GM21528 (cell line): ENCODE measurements around the gene CD151.

Source experiments
- ATAC-seq: cut with Tn5 transposase; IDR thresholded peaks from one replicate; pipeline ENCODE4 v1.9.1; 2021; ENCODE audit warnings: mild to moderate bottlenecking, moderate library complexity; ENCODE audit not compliant: unreplicated experiment, low FRiP score

CD151 gene

DNA sequence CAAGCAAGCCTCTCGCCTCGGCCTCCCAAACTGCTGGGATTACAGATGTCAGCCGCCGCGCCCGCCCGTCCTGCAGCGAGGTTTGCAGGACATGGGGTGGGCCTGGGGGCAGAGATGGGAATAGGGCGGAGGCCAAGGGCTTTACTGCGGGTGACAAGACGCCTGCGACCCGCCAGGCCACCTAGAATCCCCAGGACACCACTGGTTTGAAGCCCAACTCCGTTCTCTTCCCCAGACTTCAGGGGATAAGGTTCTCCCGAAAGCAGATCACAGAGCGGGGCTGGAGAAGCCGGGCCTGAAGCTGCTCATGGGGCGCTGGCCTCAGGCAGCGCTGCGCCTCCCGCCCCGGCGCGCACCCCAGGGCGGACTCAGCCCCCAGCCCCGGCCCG lies 9.2 kb downstream of the CD151 start:
- ATAC-seq, result peak; percentile 30

DNA sequence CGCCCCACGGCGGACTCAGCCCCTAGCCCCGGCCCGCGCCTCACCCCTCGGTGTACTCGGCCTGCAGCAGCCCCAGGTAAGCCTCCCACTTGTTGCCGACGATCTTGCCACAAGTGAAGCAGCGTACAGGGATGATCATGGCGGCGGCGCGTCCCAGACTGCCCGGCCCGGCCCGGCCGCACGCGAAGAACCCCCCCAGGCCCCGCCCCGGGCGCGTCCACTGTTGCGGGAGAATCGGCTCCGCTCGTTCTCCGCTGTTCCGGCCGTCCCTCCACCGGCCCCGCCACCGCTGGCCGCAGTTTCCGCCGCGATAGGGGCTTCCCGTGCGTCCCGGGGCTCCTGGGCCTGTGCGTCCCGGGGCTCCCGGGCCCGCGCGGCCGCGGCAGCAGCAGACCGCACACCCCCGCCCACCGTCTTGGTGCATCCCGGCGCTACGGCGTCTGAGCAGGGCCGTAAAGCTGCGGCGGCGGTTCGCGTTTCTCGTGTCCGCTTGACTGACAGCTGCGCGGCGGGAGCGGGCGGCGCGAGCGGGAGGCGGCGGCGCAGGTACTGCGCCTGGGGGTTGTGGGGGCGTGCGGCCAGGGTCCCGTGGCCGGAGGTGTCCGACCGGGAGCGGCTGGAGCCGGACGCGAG lies 9.7 kb downstream of the CD151 start, which contains the start of the genes POLR2L and TSPAN4:
POLR2L (minus strand) TSS at position 160 of the 633 bp plus-strand sequence; CDS start at position 139, 21 bp downstream.
TSPAN4 (plus strand) TSS at position 483 of the 633 bp plus-strand sequence. CDS start 7,453 bp downstream, outside the sequence.
- ATAC-seq, result peak; percentile 57

DNA sequence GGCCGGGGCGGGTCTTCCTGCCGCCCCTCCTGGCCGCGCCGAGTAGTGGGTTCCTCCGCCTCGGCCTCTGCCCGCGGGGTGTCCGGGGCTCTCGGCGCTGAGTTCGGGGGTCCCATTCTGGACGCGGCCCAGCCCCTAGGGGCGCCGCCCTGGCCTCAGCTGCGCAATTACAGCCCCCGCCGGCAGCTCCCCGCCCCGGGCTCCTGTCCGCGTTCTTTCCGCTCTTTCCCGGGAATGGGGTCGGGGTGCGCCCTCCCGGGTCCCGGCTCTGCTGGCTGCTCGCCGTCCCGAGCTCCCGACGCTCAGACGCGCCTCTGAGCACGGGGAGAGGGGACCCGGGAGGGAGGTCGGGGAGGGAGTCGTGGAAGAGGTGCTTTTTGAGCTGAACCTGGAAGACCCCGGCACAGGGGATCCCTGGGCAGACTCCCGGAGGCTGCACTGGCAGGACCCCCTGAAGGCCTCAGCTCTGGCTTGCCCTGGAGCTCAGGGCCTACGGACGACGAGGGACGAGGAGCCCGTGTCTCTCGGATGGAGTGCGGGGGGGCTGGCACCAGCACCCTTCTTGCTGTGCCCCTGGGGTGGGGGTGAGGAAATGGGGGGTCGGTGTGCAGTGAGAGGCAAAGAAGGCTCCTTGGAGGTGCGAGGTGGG lies 10.5 kb downstream of the CD151 start:
- ATAC-seq, result peak; percentile 1

DNA sequence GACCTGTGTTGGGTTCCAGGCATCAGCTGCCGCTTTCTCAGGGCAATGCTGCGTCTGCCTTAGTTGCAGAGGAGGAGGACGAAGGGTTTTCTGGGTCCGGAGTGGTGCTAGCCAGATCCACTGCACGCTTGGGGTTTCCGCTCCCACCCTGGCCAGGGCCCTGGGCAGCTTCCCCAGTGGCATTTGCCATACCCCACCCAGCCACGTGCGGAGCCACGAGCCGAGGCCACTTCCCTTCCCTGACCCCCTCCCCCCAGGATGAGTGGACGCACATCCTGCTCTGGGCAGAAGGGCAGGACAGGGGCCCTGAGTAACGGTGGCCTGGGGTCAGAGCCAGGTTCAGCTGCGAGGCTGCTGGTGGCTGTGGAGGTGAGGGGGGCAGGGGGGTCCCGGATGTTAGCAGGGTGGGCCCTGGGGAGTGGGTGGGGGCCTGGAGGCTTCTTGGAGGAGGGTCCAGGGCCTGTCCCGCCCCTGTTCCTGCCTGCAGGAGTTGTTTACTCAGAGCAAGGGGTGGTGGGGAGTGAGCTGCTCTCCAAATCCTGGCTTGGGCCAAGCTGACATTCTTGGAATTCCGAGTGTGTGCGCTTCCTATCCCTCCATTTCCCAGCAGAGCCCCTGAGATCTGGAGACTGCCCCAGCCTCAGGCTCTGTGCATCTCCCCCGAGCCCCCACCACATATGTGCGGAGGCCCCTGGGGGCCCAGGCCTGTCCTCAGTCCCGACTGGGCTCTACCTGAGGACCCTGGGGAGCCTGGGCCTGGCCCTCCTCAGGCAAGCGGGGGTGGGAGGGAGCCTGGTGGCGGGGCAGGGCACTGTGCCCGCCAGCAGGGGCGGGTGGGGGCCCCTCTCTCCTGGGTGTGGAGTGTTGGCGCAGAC lies 11.3 kb downstream of the CD151 start:
- no peak for ATAC-seq

DNA sequence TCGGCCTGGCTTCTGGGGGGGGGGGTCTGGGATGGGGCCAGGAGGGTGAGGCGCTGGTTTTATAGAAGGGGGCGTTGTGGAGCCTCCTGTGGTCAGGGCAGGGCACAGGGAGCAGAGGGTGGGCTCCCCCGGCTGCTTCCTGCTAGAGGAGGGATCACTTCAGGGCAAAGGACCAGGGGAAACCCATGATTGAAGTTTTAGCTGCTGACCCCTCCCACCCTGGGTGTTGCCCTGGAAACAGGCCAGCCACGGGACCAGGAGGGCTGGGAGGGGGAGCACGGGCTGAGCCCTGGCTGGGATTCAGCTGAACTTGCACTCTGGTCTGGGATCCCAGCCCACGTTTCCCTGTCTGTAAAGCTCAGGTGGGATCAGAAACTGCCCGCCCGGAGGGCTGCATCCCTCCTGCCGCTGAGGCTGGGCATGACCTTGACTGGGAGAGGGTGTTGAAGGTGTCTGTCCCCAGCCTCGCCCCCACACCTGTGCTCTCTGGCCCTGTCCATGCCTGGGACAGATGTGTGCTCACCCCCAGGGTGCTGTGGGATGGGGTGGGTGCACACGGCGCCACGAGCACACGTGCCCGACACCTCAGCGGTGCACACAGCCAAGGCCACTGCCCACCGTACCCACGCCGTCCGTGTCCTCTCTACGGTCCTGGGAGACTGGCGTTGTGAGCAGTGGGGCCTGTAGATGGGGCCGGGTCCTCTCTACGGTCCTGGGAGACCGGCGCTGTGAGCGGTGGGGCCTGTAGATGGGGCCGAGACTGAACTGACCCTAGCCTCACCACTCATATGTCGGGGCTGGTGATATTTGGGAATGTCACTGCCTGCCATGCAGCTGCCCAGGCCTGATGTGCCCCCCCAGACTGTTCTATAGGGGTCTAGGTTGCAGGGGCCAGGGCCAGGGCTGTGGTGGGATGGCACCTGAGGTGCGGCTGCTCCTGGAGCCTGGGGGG lies 12.2 kb downstream of the CD151 start:
- ATAC-seq, result no peak

DNA sequence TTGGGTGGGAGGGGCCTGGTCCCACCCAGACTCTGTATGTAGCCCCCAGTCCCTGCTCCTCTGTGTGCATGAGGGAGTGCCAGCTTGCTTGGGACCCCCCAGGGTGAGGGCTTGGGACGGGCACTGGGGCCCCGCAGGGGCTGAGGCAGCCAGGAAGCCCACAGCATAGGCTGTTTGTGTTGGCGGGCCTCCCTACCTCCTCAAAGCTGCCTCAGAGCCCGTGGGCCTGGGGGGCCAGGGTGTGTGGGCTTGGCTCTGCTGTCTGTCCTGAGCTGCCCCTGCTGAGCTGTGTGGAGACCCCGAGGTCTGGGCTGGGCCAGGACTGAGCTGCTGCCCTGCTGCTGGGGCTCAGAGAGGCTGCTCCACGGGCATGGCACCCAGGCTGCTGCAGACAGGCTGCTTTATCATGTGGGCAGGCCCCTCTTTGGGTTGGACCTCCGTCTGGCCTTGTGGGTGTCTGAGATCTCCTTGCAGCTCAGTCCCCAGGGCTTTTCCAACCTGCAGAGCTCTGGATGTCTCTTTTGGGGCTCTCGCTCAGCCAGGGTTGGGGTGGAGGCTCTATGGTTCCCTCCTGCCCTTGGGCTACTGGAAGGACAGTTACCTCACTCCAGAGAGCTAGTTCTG lies 13.2 kb downstream of the CD151 start:
- no peak for ATAC-seq

DNA sequence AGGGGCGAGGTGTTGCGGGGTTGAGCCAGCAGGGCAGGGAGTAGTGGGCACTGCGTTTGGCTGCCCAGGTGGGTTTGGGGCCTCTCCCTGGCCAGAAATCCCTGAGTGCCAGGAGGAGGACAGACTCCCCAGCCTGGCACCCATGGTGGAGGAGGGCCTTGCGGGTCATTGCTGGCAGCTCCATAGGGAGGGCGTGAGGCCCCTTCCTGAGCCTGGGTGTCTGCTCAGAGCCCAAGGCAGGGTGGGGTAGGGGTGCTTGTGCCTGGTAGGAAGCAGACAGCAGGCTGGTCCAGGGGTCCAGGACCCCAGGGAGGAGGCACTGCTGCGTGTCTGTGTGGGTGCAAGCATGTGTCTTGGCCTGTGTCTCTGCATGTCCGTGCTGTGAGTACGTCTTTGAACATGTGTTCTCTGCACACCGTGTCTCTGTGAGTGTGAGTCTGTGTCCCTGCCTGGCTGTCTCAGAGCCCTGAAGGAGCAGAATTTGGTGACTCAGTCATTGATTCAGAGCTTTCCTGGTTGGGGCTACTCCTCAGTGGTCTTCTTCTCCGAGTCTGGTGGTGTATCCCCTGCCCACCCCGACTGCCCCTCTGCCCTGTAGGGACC lies 13.8 kb downstream of the CD151 start:
- no peak for ATAC-seq

DNA sequence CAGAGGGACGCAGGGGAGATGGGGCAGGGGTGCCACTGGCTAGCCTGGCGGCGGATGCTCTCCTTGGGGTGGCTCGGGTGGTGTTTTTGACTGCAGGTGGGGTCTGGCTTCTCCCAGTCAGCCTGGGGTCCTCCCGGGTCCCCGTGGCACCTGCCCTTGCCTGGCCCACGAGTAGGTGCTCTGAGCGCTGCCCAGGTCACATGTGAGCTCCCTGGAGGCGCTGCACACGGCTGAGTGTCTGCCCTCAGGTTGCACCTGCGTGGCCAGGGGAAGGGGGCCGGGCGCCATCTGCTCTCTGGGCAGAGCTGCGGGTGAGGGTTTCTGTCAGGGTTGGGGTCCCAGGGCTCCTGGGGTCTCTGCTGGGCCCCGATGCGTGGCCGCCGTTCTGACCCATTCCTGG lies 15.1 kb downstream of the CD151 start:
- no peak for ATAC-seq

DNA sequence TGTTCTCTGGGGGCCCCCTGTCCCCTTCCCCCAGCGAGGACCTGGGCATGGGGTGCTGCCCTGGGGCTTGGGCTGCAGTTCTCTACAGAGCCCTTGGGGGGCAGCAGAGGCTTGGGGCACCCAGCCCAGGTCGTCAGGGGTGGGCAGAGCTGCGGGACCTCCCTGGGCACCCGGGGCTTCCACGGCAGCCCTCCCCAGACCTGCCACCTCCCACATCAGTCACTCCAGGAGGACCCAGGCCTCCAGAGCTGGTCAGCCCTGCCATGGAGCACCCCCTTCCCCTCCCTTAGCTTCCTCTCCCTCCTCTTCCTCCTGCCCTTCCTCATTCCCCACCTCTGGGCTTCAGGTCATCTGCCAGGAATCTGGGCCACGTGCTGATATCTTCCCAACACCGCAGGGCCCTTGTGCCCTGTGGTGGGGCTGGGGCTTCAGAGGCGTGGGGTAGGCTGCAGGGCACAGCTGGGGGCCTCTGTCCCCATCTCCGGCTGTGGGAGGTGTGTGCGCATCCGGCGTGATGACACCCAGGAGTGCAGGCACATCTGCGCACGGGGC lies 15.7 kb downstream of the CD151 start:
- no peak for ATAC-seq

DNA sequence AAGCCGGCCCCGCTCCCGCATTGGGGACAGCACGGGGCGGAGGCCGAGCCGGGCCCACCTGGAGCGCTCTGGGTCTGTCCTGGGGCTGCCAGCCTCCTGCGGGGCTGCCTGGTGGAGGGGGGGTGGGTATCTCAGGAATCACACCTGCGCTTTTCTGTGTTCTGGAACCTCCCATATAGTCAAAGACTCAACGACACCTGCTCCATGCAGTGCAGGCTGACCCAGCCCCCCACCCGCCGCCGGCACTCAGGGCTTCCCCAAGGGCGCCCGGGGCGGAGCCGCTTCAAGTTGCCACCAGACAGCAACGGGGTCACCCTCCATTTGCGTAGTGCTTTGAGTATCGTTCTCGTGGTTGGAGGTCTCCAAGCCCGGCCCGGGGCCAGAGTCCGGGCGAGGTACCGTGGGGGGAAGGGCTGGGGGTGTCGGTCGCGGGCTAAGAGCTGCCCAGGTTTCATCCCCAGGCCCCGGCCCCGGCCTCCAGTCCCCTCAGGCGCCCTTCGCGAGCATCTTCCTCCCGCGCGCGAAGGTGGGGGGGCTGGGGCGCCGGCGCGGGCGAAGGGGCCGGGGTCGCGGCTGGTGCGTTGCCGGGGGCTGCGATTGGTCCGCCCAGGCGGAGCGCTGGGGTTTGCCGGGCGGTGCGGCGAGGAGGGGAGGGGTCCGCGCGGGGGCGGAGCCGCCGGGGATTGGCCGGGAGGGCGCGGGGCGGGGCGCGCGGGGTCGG lies 16.5 kb downstream of the CD151 start:
- no peak for ATAC-seq

DNA sequence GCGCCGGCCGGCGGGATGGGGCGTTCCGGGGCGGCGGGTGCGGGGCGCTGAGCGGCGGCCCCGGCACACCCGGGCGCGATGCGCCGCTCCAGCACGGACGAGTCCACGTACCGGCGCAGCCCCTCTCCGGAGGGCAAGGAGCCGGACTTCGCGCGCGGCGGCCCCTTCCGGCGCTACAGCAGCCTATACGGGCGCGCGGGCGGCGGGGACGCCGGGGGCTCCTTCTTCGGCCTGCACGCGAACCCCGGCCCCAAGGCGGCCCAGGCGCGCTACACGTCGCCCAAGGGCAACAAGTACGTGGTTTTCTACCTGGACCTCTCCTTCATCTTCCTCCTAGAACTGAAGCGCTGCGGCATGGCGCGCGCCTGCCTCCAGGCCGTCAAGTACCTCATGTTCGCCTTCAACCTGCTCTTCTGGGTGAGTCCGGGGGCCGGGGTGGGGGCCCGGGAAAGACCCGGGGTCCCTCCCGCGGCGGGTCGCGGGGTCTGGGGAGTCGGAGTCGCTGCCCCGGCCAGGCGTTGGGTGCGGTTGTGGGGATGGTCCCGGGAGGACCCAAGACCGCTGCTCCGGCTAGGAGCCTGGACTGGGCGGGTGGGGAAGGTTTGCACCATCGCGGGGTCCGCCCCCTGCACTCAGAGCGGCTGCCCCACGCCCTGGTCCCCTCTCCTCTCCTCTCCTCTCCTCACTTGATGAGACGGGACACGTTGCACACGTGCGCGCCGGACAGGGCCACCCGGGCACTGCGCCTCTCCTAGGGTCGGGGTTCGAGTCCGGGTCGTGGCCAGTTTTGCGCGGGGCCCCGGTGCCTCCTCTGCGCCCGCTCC lies 17.4 kb downstream of the CD151 start:
- no peak for ATAC-seq

DNA sequence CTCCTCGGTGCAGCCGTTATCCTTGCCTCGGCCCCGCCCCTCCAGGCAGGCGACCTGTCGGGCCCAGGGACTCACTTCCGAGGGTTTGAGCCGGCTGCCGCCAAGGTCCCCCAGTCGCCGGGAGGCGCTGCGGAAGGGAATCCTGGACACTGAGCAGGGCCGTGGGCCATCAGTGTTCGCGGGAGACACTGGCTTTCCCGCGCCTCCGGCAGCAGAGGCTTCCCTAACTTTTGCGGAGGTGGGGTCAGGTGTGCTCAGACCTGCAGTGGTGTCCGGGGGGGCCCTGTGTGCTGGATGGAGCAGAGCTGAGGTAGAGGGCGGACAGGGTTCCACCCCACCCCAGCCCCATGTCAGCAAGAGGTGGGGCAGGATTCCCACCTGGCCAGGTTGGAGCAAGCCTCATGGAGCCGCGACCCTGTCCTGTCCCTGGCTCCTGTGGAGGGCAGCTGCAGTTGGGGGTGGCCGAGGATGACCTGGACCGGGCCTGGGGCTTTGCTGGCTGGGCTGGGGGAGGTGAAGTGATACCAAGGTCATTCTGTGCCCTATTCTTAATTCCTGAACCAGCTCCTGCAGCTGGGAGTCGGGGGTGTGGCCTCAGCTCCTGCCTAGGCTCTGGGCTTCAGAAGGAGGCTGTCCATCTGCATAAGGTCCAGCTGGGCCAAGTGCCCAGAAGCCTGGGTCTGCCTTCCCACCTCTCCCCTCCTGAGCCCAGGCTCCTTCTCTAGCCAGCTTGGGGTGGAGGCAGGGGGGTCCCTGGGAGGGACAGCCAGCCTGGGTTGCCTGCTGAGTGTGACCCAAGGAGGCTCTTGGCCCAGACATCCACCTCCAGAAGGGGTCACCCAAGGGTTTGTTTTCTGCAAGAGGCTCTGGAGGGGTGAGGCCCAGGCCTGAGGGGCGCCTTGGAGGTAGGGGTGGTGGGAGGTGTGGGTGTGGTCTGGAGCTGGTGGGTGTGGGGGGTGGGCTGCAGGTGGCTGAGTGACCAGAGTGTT lies 18.3 kb downstream of the CD151 start:
- ATAC-seq, result no peak

DNA sequence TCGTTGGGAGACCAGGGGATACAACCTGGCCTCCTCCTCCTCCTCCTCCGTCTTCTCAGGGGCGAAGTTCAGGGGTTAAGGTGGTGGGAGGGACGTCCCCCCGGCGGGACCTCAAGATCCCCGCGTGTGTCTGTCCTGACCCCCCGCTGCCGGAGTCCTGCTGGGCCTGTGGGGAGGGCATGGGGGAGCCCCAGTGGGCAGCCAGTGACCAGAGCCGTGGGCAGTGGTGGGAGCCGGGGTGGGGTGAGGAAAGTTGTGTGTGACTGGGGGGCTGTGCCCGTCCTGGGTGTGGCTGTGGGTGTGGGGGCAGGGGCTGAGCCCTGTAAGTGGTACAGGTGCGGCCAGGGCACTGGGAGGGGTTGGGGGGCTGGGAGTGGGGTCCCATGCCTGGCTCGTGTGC lies 20.0 kb downstream of the CD151 start:
- ATAC-seq, result no peak

DNA sequence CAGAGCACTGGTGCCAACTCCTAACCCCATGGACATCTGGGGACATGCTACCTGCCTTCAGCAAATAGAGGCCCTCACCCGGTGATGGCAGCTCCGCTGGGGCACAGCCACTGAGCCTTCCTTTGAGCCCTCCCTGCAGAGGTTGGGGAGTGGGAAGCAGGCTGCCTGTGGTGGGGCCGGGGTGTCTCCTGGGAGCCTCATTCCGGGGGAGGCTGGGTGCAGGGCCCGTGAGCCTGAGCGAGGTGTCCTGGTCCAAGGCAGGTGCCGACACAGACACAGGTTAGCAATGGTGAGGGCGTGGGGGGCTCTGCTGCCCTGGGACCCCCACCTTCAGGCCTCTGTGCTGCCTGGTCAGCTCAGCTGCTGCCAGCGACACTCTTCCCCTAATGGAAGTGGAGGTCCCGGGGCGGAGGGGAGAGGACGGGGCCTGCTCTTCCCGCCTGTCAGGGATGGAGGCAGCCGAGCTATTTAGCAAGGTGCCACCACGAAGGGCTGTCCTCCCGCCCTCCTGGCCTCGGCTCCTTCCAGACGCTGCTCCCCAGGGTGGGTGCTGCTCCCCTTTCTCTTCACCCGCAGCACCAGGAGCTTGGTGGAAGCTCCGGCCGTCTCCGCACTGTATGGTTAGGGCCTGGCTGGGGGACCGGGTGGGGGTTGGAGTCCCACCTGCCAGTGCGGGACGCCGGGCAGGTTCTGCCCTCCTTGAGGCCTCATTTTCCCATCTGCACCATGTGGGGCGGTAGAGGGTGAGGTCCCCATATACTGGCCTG lies 21.1 kb downstream of the CD151 start:
- no peak for ATAC-seq

DNA sequence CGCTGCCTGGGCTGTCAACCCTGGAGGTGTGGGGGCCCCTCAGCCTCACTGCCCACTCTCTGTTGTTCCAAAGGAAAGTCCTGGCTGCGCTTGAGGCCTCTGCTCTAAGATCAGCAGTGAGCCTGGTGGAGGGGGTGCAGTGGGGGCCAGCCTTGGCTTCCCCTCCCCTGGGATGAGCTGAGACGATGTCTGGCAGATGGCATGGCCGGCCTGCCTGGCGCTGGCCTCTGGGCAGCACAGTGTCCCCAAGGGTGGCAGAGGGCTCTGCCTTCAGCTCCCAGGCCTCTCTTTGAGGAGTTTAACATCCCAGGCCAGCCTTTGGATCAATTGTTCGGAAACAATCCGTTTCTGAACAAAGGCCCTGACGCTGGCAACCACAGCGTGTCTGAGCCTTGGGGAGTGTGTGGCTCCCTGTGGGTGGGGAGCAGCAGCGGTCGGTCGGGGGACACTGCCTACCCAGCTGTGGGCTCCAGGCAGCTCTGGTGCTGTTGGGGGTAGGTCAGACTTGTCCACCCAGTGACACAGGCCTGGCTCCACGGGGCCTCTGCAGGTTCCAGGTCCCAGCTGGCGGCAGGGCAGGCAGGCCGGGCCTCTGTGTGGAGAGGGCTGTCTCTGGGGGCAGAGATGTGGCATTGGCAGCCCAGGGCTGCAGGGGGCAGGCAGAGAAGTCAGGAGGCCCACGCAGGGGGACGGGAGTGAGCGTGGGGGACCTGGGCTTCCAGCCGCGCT lies 22.0 kb downstream of the CD151 start:
- ATAC-seq, result no peak
